ENCODE results near the gene TAOK1. TPM values are rescaled to one million over a fixed set of nuclear protein-coding genes. Genes with fewer than 3 reads are reported as not detected.
A peak's percentile ranks its signal among the peaks of the same experiment; 100 is the strongest.

Gene TAOK1
- total RNA-seq, 1 experiment from 2014 or later = 87.1 TPM

GRCh38 chr17:29567554-29568330 lies 177.6 kb downstream of the TAOK1 start (continued):
- TF ChIP-seq AR (CRISPR knock-in tag; IDR thresholded peaks at IDR 0.05) = no peak
- no peak for TF ChIP-seq TCF7 (CRISPR knock-in tag; IDR thresholded peaks at IDR 0.05; ENCODE audit: low read depth)
- no peak for TF ChIP-seq STAT6 (CRISPR knock-in tag; conservative IDR thresholded peaks at IDR 0.05; ENCODE audit: low read depth)
- TF ChIP-seq, protein P1, sequence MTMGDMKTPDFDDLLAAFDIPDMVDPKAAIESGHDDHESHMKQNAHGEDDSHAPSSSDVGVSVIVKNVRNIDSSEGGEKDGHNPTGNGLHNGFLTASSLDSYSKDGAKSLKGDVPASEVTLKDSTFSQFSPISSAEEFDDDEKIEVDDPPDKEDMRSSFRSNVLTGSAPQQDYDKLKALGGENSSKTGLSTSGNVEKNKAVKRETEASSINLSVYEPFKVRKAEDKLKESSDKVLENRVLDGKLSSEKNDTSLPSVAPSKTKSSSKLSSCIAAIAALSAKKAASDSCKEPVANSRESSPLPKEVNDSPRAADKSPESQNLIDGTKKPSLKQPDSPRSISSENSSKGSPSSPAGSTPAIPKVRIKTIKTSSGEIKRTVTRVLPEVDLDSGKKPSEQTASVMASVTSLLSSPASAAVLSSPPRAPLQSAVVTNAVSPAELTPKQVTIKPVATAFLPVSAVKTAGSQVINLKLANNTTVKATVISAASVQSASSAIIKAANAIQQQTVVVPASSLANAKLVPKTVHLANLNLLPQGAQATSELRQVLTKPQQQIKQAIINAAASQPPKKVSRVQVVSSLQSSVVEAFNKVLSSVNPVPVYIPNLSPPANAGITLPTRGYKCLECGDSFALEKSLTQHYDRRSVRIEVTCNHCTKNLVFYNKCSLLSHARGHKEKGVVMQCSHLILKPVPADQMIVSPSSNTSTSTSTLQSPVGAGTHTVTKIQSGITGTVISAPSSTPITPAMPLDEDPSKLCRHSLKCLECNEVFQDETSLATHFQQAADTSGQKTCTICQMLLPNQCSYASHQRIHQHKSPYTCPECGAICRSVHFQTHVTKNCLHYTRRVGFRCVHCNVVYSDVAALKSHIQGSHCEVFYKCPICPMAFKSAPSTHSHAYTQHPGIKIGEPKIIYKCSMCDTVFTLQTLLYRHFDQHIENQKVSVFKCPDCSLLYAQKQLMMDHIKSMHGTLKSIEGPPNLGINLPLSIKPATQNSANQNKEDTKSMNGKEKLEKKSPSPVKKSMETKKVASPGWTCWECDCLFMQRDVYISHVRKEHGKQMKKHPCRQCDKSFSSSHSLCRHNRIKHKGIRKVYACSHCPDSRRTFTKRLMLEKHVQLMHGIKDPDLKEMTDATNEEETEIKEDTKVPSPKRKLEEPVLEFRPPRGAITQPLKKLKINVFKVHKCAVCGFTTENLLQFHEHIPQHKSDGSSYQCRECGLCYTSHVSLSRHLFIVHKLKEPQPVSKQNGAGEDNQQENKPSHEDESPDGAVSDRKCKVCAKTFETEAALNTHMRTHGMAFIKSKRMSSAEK (CRISPR knock-in tag; IDR thresholded peaks at IDR 0.05; ENCODE audit: borderline replicate concordance) = no peak
- TF ChIP-seq CREM (CRISPR knock-in tag; IDR thresholded peaks at IDR 0.05) = no peak

GRCh38 chr17:29568331-29569244 lies 178.4 kb downstream of the TAOK1 start, which contains the start of gene TP53I13:
TP53I13 (plus strand) TSS chr17:29568701; CDS start chr17:29568759, 58 bp downstream.
- H3K27me3 Mint-ChIP-seq (ENCODE audit: low read depth) = peaks cover 44% of the 10 kb centered on the region
- H3K4me3 Mint-ChIP-seq = peak within 1 kb of the TSS; percentile 91
- peak; percentile 89 for DNase-seq (ENCODE audit: low spot score)
- H3K27ac Mint-ChIP-seq = peak within 1 kb of the TSS; percentile 95
- H3K36me3 Mint-ChIP-seq = no peaks in the 10 kb centered on the region
- H3K9me3 Mint-ChIP-seq = no peaks in the 10 kb centered on the region
- ChIA-PET CTCF (interaction anchor here (1.0 to 11.4 kb wide), 10 partner anchors 13 to 199 kb away, joined by 3 to 112 read pairs (median 8); partner anchors contain the start of gene ANKRD13B), POLR2A (interaction anchor here (1.3 to 1.6 kb wide), 2 partner anchors 23 to 29 kb away, joined by 5 to 10 read pairs; no protein-coding TSS in a partner anchor)
- H3K4me1 Mint-ChIP-seq = peaks cover 16% of the 10 kb centered on the region
- peak; percentile 50 for ATAC-seq
- TF ChIP-seq, protein P2, sequence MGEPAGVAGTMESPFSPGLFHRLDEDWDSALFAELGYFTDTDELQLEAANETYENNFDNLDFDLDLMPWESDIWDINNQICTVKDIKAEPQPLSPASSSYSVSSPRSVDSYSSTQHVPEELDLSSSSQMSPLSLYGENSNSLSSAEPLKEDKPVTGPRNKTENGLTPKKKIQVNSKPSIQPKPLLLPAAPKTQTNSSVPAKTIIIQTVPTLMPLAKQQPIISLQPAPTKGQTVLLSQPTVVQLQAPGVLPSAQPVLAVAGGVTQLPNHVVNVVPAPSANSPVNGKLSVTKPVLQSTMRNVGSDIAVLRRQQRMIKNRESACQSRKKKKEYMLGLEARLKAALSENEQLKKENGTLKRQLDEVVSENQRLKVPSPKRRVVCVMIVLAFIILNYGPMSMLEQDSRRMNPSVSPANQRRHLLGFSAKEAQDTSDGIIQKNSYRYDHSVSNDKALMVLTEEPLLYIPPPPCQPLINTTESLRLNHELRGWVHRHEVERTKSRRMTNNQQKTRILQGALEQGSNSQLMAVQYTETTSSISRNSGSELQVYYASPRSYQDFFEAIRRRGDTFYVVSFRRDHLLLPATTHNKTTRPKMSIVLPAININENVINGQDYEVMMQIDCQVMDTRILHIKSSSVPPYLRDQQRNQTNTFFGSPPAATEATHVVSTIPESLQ (CRISPR knock-in tag; IDR thresholded peaks at IDR 0.05) = no peak
- TF ChIP-seq PREB (CRISPR knock-in tag; IDR thresholded peaks at IDR 0.05; ENCODE audit: borderline replicate concordance) = no peak
- no peak for TF ChIP-seq GABPB1 (CRISPR knock-in tag; IDR thresholded peaks at IDR 0.05)
- TF ChIP-seq, protein P1 (CRISPR knock-in tag; IDR thresholded peaks at IDR 0.05; ENCODE audit: borderline replicate concordance) = no peak
- no peak for TF ChIP-seq ZNF317 (CRISPR knock-in tag; IDR thresholded peaks at IDR 0.05; ENCODE audit: borderline replicate concordance, low read depth)
- TF ChIP-seq CBFB (CRISPR knock-in tag; IDR thresholded peaks at IDR 0.05; ENCODE audit: low read depth) = no peak
- peak; percentile 8; the same call in 1 of the 2 replicates for TF ChIP-seq FOXP1 (CRISPR knock-in tag; IDR thresholded peaks at IDR 0.05; ENCODE audit: borderline replicate concordance)
- TF ChIP-seq, protein P3, sequence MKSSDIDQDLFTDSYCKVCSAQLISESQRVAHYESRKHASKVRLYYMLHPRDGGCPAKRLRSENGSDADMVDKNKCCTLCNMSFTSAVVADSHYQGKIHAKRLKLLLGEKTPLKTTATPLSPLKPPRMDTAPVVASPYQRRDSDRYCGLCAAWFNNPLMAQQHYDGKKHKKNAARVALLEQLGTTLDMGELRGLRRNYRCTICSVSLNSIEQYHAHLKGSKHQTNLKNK (CRISPR knock-in tag; IDR thresholded peaks at IDR 0.05) = no peak
- TF ChIP-seq TEAD1 (CRISPR knock-in tag; IDR thresholded peaks at IDR 0.05) = no peak
